HepG2 (cell line): ENCODE measurements around the gene CROT.

ENCODE experiments used
- MAFK ChIP-seq, 2 experiments: IDR thresholded peaks in 1 of 2; conservative IDR thresholded peaks in 1 of 2; 2 replicates each; pipeline ENCODE4 v1.6.1; 2011; ENCODE audit warnings: improper control_type of control experiment in 2 of 2, low read length in 2 of 2
- POLR2A ChIP-seq, 2 experiments: IDR thresholded peaks; 2 replicates each; pipeline ENCODE4 v1.6.1; 2011; ENCODE audit warnings: low read depth in 2 of 2, low read length in 2 of 2, mild to moderate bottlenecking in 1 of 2, moderate library complexity in 1 of 2; ENCODE audit not compliant: insufficient read depth in 1 of 2
- SP2 ChIP-seq: sonication (generic); formaldehyde crosslinking; IDR thresholded peaks from 2 replicates; pipeline ENCODE4 v1.5.1; 2020; ENCODE audit warnings: mild to moderate bottlenecking, missing genetic modification reagents
- ZFX ChIP-seq: sonication (generic); formaldehyde crosslinking; IDR thresholded peaks from 2 replicates; pipeline ENCODE4 v1.4.0; 2020; ENCODE audit warnings: mild to moderate bottlenecking, low read depth, missing genetic modification reagents, moderate library complexity
- ZNF792 ChIP-seq: IDR thresholded peaks from 2 replicates; pipeline ENCODE4 v1.6.1; 2016

DNA sequence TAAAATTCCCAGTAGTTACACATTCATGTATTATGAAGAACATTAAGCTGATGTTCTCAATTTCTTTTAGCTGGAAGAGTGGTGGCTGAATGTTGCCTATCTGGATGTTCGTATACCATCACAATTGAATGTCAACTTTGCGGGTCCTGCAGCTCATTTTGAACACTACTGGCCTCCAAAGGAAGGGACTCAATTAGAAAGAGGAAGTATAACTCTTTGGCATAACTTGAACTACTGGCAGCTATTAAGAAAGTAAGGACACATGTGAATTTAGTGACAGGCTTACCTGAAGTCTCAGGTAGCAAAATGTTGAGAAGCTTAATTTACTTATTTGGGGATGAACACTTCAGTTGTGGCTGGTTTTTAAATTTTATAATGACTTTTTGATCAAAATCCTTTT is 15.9 kb downstream of the CROT start:
- TF ChIP-seq ZFX (CRISPR knock-in tag) (no peak), ZNF792 (CRISPR knock-in tag) (no peak), SP2 (CRISPR knock-in tag) (no peak), MAFK (conservative IDR thresholded peaks at IDR 0.05 in 1 of 2, IDR thresholded peaks at IDR 0.05 in 1 of 2; ENCODE audit: low read length in 2 of 2) (no peak), POLR2A (IDR thresholded peaks at IDR 0.05; ENCODE audit: insufficient read depth in 1 of 2, low read depth in 2 of 2, low read length in 2 of 2) (no peak)
